HL-60 (cell line): Measurements from ENCODE around the gene MPEG1.

Source experiments
- DNase-seq, 2 experiments: peaks; one replicate each; pipeline ENCODE4 v3.0.0-alpha.2; 2010 to 2020; ENCODE audit warnings: low read depth in 1 of 2, low spot score in 1 of 2
- H3K27ac ChIP-seq: fragments of 250-450 bp; sonication (Bioruptor Pico); replicated peaks from 2 replicates; pipeline ENCODE4 v1.5.1; 2020; ENCODE audit warnings: mild to moderate bottlenecking, moderate library complexity
- H3K27me3 ChIP-seq: fragments of 250-450 bp; sonication (Bioruptor Pico); 2 replicates; pipeline ENCODE4 v1.5.1; 2021; ENCODE audit warnings: mild to moderate bottlenecking, moderate library complexity; ENCODE audit not compliant: insufficient read depth, poor library complexity, severe bottlenecking
- H3K4me3 ChIP-seq: replicated peaks from 2 replicates; pipeline ENCODE4 v1.5.1; 2011; ENCODE audit warnings: mild to moderate bottlenecking, control low read depth, low read length; ENCODE audit not compliant: insufficient read depth
- CTCF ChIP-seq: IDR thresholded peaks from one replicate; pipeline ENCODE4 v1.5.1; 2011; ENCODE audit warnings: low read length, control low read depth, inconsistent platforms; ENCODE audit not compliant: insufficient read depth
- GABPA ChIP-seq: IDR thresholded peaks from 2 replicates; pipeline ENCODE4 v1.6.1; 2012; ENCODE audit warnings: low read depth
- POLR2AphosphoS5 ChIP-seq: IDR thresholded peaks from 2 replicates; pipeline ENCODE4 v1.6.1; 2012; ENCODE audit warnings: low read depth
- REST ChIP-seq: IDR thresholded peaks from 2 replicates; pipeline ENCODE4 v1.6.1; 2012; ENCODE audit warnings: low read depth; ENCODE audit not compliant: insufficient replicate concordance
- SPI1 ChIP-seq: IDR thresholded peaks from 2 replicates; pipeline ENCODE4 v1.6.1; 2012; ENCODE audit warnings: low read depth, mild to moderate bottlenecking, borderline replicate concordance

MPEG1 gene

GRCh38 chr11:59172345-59173079 is 40.2 kb downstream of the MPEG1 start:
- no peak overlapping the region for H3K27ac ChIP-seq
- DNase-seq: no peak
- peak overlapping the region; percentile 63 for H3K4me3 ChIP-seq
- peaks cover 16% of the 10 kb centered on the region for H3K27me3 ChIP-seq
- TF ChIP-seq SPI1 (no peak), POLR2AphosphoS5 (no peak), CTCF (no peak), REST (no peak), GABPA (no peak)

GRCh38 chr11:59171508-59172322 is 41.0 kb downstream of the MPEG1 start, which contains the start of gene DTX4:
DTX4 (plus strand) TSS chr11:59172132; CDS start chr11:59172596, 464 bp downstream.
- Histone ChIP-seq H3K4me3 (peak within 1 kb of the TSS; percentile 63), H3K27ac (no peak within 1 kb of the TSS; the same call in 1 of the 2 replicates), H3K27me3 (peaks cover 19% of the 10 kb centered on the region)
- TF ChIP-seq REST: no peak
- peak; percentile 86 for TF ChIP-seq CTCF
- TF ChIP-seq POLR2AphosphoS5: no peak
- peak; percentile 48; the same call in 1 of the 2 replicates for TF ChIP-seq SPI1
- TF ChIP-seq GABPA: no peak
- peak; percentile 93 to 94 for DNase-seq

- no peak for TF ChIP-seq SPI1
- TF ChIP-seq POLR2AphosphoS5: no peak
- no peak for TF ChIP-seq GABPA
- TF ChIP-seq CTCF: no peak
- TF ChIP-seq REST: no peak
- DNase-seq: no peak
- H3K27ac ChIP-seq: no peak overlapping the region
- peaks cover 3% of the 10 kb centered on the region for H3K27me3 ChIP-seq
- no peak overlapping the region for H3K4me3 ChIP-seq
These were observed 48.7 kb downstream of the MPEG1 start for GRCh38 chr11:59164028-59164427.
